H9 (cell line): ENCODE measurements around the gene TPCN2. TPM values are rescaled to one million over a fixed set of nuclear protein-coding genes. Genes with fewer than 3 reads are reported as not detected.

Source experiments
- DNase-seq: peaks from one replicate; pipeline ENCODE4 v3.0.0-alpha.2; 2017
- H2AFZ ChIP-seq: one replicate; pipeline ENCODE4 v1.6.1; 2013; ENCODE audit warnings: mild to moderate bottlenecking, low read length, control low read depth, moderate library complexity
- H2AK5ac ChIP-seq: 2 replicates; pipeline ENCODE4 v1.6.1; 2013; ENCODE audit warnings: low read length, control low read depth, mixed read lengths; ENCODE audit not compliant: insufficient read length
- H2BK120ac ChIP-seq: one replicate; pipeline ENCODE4 v1.6.1; 2013; ENCODE audit warnings: low read depth, mild to moderate bottlenecking, low read length, control low read depth, inconsistent platforms; ENCODE audit not compliant: poor library complexity, severe bottlenecking
- H2BK12ac ChIP-seq: 2 replicates; pipeline ENCODE4 v1.6.1; 2013; ENCODE audit warnings: low read length, control low read depth, mixed read lengths, low read depth; ENCODE audit not compliant: insufficient read length
- H2BK15ac ChIP-seq: 2 replicates; pipeline ENCODE4 v1.6.1; 2013; ENCODE audit warnings: low read depth, low read length, control low read depth
- H2BK20ac ChIP-seq: one replicate; pipeline ENCODE4 v1.6.1; 2013; ENCODE audit warnings: low read depth, mild to moderate bottlenecking, low read length, control low read depth, inconsistent platforms; ENCODE audit not compliant: poor library complexity, severe bottlenecking
- H2BK5ac ChIP-seq: 2 replicates; pipeline ENCODE4 v1.6.1; 2013; ENCODE audit warnings: low read length, control low read depth, mixed read lengths; ENCODE audit not compliant: insufficient read length
- H3K14ac ChIP-seq: 2 replicates; pipeline ENCODE4 v1.6.1; 2013; ENCODE audit warnings: low read length, control low read depth; ENCODE audit not compliant: insufficient read depth
- H3K18ac ChIP-seq: 2 replicates; pipeline ENCODE4 v1.6.1; 2013; ENCODE audit warnings: low read depth, mild to moderate bottlenecking, mixed read lengths, low read length, control low read depth; ENCODE audit not compliant: insufficient read length
- H3K23ac ChIP-seq: 2 replicates; pipeline ENCODE4 v1.6.1; 2013; ENCODE audit warnings: low read length, control low read depth, mixed read lengths, low read depth; ENCODE audit not compliant: insufficient read length
- H3K23me2 ChIP-seq: 2 replicates; pipeline ENCODE4 v1.6.1; 2013; ENCODE audit warnings: low read depth, mild to moderate bottlenecking, mixed read lengths, low read length, control low read depth; ENCODE audit not compliant: insufficient read length, poor library complexity, severe bottlenecking
- H3K27ac ChIP-seq: 2 replicates; pipeline ENCODE4 v1.5.1; 2013; ENCODE audit warnings: low read length, control low read depth, mixed read lengths, low read depth; ENCODE audit not compliant: insufficient read length
- H3K27me3 ChIP-seq: 2 replicates; pipeline ENCODE4 v1.6.1; 2013; ENCODE audit warnings: low read length, control low read depth, inconsistent platforms; ENCODE audit not compliant: insufficient read depth
- H3K4ac ChIP-seq: 2 replicates; pipeline ENCODE4 v1.6.1; 2013; ENCODE audit warnings: low read depth, mild to moderate bottlenecking, control low read depth, inconsistent platforms, low read length, moderate library complexity
- H3K4me1 ChIP-seq: 2 replicates; pipeline ENCODE4 v1.6.1; 2013; ENCODE audit warnings: low read length, control low read depth, inconsistent platforms; ENCODE audit not compliant: insufficient read depth
- H3K4me2 ChIP-seq: 2 replicates; pipeline ENCODE4 v1.6.1; 2013; ENCODE audit warnings: low read length, control low read depth, mixed read lengths; ENCODE audit not compliant: insufficient read length, insufficient read depth
- H3K56ac ChIP-seq: 2 replicates; pipeline ENCODE4 v1.6.1; 2013; ENCODE audit warnings: low read depth, mild to moderate bottlenecking, mixed read lengths, low read length, control low read depth; ENCODE audit not compliant: insufficient read length
- H3K79me1 ChIP-seq: 2 replicates; pipeline ENCODE4 v1.6.1; 2013; ENCODE audit warnings: low read depth, mild to moderate bottlenecking, moderate library complexity, low read length, control low read depth, inconsistent platforms; ENCODE audit not compliant: insufficient read depth, poor library complexity, severe bottlenecking
- H3K79me2 ChIP-seq: 2 replicates; pipeline ENCODE4 v1.6.1; 2013; ENCODE audit warnings: low read length, control low read depth, inconsistent platforms; ENCODE audit not compliant: insufficient read depth
- H3K9ac ChIP-seq: 2 replicates; pipeline ENCODE4 v1.6.1; 2013; ENCODE audit warnings: low read length, control low read depth, mixed read lengths; ENCODE audit not compliant: insufficient read length; ENCODE audit errors: extremely low read depth
- H3K9me3 ChIP-seq: one replicate; pipeline ENCODE4 v1.6.1; 2013; ENCODE audit warnings: low read depth, low read length, inconsistent platforms; ENCODE audit not compliant: control insufficient read depth
- H3T11ph ChIP-seq: one replicate; pipeline ENCODE4 v1.6.1; 2013; ENCODE audit warnings: mild to moderate bottlenecking, low read length, control low read depth, inconsistent platforms
- H4K20me1 ChIP-seq: one replicate; pipeline ENCODE4 v1.6.1; 2013; ENCODE audit not compliant: control insufficient read depth, insufficient read length, insufficient read depth
- H4K5ac ChIP-seq: 2 replicates; pipeline ENCODE4 v1.6.1; 2013; ENCODE audit warnings: low read depth, mild to moderate bottlenecking, mixed read lengths, low read length, control low read depth; ENCODE audit not compliant: insufficient read length
- H4K8ac ChIP-seq: replicated peaks from 2 replicates; pipeline ENCODE4 v1.6.1; 2013; ENCODE audit warnings: low read length, control low read depth, mixed read lengths, low read depth; ENCODE audit not compliant: insufficient read length
- H4K91ac ChIP-seq: 2 replicates; pipeline ENCODE4 v1.6.1; 2013; ENCODE audit warnings: low read depth, mild to moderate bottlenecking, moderate library complexity, mixed read lengths, low read length, control low read depth; ENCODE audit not compliant: insufficient read length
- H3K27ac Mint-ChIP-seq, 3 experiments: 2 replicates in 2 of 3; 3 replicates in 1 of 3; pipeline ENCODE4 v1.8.0; 2020 to 2021; ENCODE audit warnings: mixed read lengths in 3 of 3, mild to moderate bottlenecking in 1 of 3, moderate library complexity in 1 of 3
- H3K27me3 Mint-ChIP-seq: 2 replicates; pipeline ENCODE4 v1.8.0; 2021; ENCODE audit warnings: low read depth, mild to moderate bottlenecking, moderate library complexity, mixed read lengths
- H3K36me3 Mint-ChIP-seq, 3 experiments: 2 replicates in 2 of 3; 3 replicates in 1 of 3; pipeline ENCODE4 v1.8.0; 2020 to 2021; ENCODE audit warnings: low read depth in 3 of 3, mixed read lengths in 3 of 3; ENCODE audit not compliant: insufficient read depth in 1 of 3
- H3K4me1 Mint-ChIP-seq, 2 experiments: 2 replicates each; pipeline ENCODE4 v1.8.0; 2020; ENCODE audit warnings: mixed read lengths in 2 of 2
- H3K4me3 Mint-ChIP-seq, 2 experiments: 2 replicates in 1 of 2; 3 replicates in 1 of 2; pipeline ENCODE4 v1.8.0; 2020 to 2021; ENCODE audit warnings: mild to moderate bottlenecking in 2 of 2, mixed read lengths in 2 of 2, moderate library complexity in 1 of 2
- H3K9me3 Mint-ChIP-seq, 2 experiments: 2 replicates in 1 of 2; 3 replicates in 1 of 2; pipeline ENCODE4 v1.8.0; 2020; ENCODE audit warnings: mild to moderate bottlenecking in 2 of 2, mixed read lengths in 2 of 2, moderate library complexity in 1 of 2
- WGBS: extraction: QIAGEN DNeasy Blood & Tissue Kit; methylation state at CpG from one replicate; pipeline ENCODE4 v1.1.7; 2013; ENCODE audit warnings: missing lambda C conversion rate, low lambda C conversion rate, mixed read lengths; ENCODE audit not compliant: insufficient read length; ENCODE audit errors: extremely low coverage; 5-methylcytosine and 5-hydroxymethylcytosine counted together
- total RNA-seq: library from RNA; stranded (reverse); gene quantifications from 2 replicates; pipeline ENCODE4 v1.2.1, GENCODE V29; 2021
- TF ChIP-seq, protein P1 (sequence below): fragments of 200-600 bp; sonication (generic); conservative IDR thresholded peaks from 3 replicates; pipeline ENCODE4 v1.8.0; 2021; ENCODE audit warnings: antibody characterized with exemption, mild to moderate bottlenecking

The TPCN2 gene
- total RNA-seq, 1 experiment from 2014 or later, result 16.8 TPM

DNA sequence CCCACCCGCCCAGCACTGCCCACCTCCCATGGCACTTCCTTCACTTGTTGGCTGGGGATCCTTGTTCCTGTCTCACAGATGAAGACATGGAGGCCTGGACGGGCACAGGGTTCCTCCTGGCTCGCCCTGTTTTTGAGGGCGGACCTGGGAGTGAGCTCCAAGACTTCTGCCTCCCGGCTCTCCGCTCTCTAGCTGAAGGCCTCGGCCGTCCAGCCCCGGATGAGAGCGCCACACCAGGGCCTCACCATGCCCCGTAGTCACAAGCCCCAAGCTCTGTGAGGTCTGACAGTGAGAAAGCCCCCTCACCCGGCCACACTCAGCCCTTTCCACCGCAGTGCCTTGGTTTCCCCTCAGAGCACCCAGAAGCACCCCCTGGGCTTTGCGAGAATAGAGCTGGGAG, 9.1 kb downstream of the TPCN2 start:
- Histone ChIP-seq H3K79me1 (no peaks in the 10 kb centered on the region), H4K5ac (no peak overlapping the region), H3K9me3 (no peaks in the 10 kb centered on the region), H2BK120ac (no peak overlapping the region), H3K27ac (no peak overlapping the region), H4K8ac (no peak overlapping the region), H3K23me2 (no peaks in the 10 kb centered on the region), H3K18ac (no peak overlapping the region), H3K56ac (no peak overlapping the region), H2AK5ac (no peak overlapping the region), H4K20me1 (no peaks in the 10 kb centered on the region), H3T11ph (no peak overlapping the region), H3K23ac (no peak overlapping the region), H3K4me1 (no peaks in the 10 kb centered on the region), H2BK12ac (no peak overlapping the region), H2AFZ (no peak overlapping the region), H3K79me2 (peaks cover 3% of the 10 kb centered on the region; the same call in 1 of the 2 replicates), H3K4ac (no peak overlapping the region), H2BK15ac (no peak overlapping the region), H4K91ac (no peak overlapping the region), H2BK5ac (no peak overlapping the region), H2BK20ac (no peak overlapping the region), H3K4me2 (no peak overlapping the region), H3K14ac (no peak overlapping the region), H3K27me3 (no peaks in the 10 kb centered on the region), H3K9ac (no peak overlapping the region)
- TF ChIP-seq, protein P1, sequence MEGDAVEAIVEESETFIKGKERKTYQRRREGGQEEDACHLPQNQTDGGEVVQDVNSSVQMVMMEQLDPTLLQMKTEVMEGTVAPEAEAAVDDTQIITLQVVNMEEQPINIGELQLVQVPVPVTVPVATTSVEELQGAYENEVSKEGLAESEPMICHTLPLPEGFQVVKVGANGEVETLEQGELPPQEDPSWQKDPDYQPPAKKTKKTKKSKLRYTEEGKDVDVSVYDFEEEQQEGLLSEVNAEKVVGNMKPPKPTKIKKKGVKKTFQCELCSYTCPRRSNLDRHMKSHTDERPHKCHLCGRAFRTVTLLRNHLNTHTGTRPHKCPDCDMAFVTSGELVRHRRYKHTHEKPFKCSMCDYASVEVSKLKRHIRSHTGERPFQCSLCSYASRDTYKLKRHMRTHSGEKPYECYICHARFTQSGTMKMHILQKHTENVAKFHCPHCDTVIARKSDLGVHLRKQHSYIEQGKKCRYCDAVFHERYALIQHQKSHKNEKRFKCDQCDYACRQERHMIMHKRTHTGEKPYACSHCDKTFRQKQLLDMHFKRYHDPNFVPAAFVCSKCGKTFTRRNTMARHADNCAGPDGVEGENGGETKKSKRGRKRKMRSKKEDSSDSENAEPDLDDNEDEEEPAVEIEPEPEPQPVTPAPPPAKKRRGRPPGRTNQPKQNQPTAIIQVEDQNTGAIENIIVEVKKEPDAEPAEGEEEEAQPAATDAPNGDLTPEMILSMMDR, result no peak
- Mint-ChIP-seq H3K9me3 (no peaks in the 10 kb centered on the region), H3K27me3 (no peaks in the 10 kb centered on the region), H3K27ac (peak overlapping the region in 1 of 3 experiments; percentile 28; a peak in 1 of 7 replicates), H3K36me3 (peaks cover 3 to 31% (median 13%) of the 10 kb centered on the region in 3 experiments; a peak in 6 of 7 replicates), H3K4me1 (no peaks in the 10 kb centered on the region), H3K4me3 (no peak overlapping the region)
- WGBS, result no CpG with 5 or more reads among the region's 14 CpGs
- DNase-seq, result no peak
